Measurements from ENCODE around the gene MAML2. TPM values are rescaled to one million over a fixed set of nuclear protein-coding genes. Genes with fewer than 3 reads are reported as not detected.

The MAML2 gene
- total and polyA plus RNA-seq, 9 of the 15 experiments (the other 6 are each of a cell fraction or from before 2014, with no cell fraction given), result 0.79 to 6.8 (median 4.8) TPM

DNA sequence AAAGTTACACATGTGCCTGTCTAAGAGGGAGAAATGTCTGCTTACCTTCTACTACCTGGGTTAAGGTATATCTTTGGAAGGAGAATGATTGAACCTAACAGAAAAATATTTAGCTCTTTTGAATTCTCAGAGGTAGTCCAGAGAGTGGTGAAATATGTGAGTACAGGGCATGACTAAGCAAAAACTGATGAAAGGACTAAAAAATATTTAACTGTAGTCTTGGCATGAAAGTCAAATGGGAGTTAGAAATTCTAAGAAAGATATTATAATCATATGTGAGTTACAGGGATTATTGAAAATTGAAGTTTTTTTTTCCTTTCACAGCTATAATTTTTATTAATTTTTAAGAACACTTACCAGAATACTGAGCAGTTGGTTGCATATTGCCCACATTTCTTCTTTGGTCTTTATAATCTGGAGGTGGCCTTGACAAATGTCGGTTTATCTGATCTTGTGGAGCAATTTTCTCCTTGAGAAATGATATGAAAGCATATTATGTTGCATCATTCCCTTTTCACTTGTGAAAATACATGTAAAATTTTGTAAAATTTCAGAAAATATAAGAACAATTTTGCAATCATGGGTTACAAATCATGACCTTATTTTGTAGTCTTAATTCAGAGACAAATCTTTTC is 357.7 kb downstream of the MAML2 start (continued):
- TF ChIP-seq, protein P1, sequence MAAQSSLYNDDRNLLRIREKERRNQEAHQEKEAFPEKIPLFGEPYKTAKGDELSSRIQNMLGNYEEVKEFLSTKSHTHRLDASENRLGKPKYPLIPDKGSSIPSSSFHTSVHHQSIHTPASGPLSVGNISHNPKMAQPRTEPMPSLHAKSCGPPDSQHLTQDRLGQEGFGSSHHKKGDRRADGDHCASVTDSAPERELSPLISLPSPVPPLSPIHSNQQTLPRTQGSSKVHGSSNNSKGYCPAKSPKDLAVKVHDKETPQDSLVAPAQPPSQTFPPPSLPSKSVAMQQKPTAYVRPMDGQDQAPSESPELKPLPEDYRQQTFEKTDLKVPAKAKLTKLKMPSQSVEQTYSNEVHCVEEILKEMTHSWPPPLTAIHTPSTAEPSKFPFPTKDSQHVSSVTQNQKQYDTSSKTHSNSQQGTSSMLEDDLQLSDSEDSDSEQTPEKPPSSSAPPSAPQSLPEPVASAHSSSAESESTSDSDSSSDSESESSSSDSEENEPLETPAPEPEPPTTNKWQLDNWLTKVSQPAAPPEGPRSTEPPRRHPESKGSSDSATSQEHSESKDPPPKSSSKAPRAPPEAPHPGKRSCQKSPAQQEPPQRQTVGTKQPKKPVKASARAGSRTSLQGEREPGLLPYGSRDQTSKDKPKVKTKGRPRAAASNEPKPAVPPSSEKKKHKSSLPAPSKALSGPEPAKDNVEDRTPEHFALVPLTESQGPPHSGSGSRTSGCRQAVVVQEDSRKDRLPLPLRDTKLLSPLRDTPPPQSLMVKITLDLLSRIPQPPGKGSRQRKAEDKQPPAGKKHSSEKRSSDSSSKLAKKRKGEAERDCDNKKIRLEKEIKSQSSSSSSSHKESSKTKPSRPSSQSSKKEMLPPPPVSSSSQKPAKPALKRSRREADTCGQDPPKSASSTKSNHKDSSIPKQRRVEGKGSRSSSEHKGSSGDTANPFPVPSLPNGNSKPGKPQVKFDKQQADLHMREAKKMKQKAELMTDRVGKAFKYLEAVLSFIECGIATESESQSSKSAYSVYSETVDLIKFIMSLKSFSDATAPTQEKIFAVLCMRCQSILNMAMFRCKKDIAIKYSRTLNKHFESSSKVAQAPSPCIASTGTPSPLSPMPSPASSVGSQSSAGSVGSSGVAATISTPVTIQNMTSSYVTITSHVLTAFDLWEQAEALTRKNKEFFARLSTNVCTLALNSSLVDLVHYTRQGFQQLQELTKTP (IDR thresholded peaks at IDR 0.05; ENCODE audit: low read depth in 1 of 2, partially characterized antibody in 2 of 2), result no peak
- TF ChIP-seq GABPA (tag; conservative IDR thresholded peaks at IDR 0.05; ENCODE audit: low read depth) (0 out of 2 replicates have a peak, but pooled peaks have one; percentile 16), MYC (IDR thresholded peaks at IDR 0.05; ENCODE audit: low read depth, low read length) (0 out of 2 replicates have a peak, but pooled peaks have one; percentile 10), MYC (CRISPR knock-in tag; IDR thresholded peaks at IDR 0.05; ENCODE audit: borderline replicate concordance, low read depth) (no peak), ZNF232 (CRISPR knock-in tag; IDR thresholded peaks at IDR 0.05) (no peak), DDX20 (tag; IDR thresholded peaks at IDR 0.05; ENCODE audit: low read depth) (peak; percentile 51; the same call in 1 of the 2 replicates), ILK (tag; IDR thresholded peaks at IDR 0.05; ENCODE audit: borderline replicate concordance, low read depth) (no peak), CEBPG (CRISPR knock-in tag; IDR thresholded peaks at IDR 0.05) (no peak), CEBPG (tag; conservative IDR thresholded peaks at IDR 0.05 in 1 of 2, IDR thresholded peaks at IDR 0.05 in 1 of 2) (peak; percentile 92 to 94), ZNF766 (CRISPR knock-in tag; conservative IDR thresholded peaks at IDR 0.05) (peak; percentile 76), ZFX (CRISPR knock-in tag; IDR thresholded peaks at IDR 0.05) (no peak), ELF4 (CRISPR knock-in tag; IDR thresholded peaks at IDR 0.05) (no peak), NR2C2 (CRISPR knock-in tag; IDR thresholded peaks at IDR 0.05) (no peak), NR2C2 (tag; IDR thresholded peaks at IDR 0.05) (0 out of 2 replicates have a peak, but pooled peaks have one; percentile 16)
- TF ChIP-seq, protein P2, sequence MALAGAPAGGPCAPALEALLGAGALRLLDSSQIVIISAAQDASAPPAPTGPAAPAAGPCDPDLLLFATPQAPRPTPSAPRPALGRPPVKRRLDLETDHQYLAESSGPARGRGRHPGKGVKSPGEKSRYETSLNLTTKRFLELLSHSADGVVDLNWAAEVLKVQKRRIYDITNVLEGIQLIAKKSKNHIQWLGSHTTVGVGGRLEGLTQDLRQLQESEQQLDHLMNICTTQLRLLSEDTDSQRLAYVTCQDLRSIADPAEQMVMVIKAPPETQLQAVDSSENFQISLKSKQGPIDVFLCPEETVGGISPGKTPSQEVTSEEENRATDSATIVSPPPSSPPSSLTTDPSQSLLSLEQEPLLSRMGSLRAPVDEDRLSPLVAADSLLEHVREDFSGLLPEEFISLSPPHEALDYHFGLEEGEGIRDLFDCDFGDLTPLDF (CRISPR knock-in tag; IDR thresholded peaks at IDR 0.05), result no peak
- TF ChIP-seq, protein P3, sequence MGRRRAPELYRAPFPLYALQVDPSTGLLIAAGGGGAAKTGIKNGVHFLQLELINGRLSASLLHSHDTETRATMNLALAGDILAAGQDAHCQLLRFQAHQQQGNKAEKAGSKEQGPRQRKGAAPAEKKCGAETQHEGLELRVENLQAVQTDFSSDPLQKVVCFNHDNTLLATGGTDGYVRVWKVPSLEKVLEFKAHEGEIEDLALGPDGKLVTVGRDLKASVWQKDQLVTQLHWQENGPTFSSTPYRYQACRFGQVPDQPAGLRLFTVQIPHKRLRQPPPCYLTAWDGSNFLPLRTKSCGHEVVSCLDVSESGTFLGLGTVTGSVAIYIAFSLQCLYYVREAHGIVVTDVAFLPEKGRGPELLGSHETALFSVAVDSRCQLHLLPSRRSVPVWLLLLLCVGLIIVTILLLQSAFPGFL (CRISPR knock-in tag; IDR thresholded peaks at IDR 0.05), result no peak
- TF ChIP-seq, protein P4, sequence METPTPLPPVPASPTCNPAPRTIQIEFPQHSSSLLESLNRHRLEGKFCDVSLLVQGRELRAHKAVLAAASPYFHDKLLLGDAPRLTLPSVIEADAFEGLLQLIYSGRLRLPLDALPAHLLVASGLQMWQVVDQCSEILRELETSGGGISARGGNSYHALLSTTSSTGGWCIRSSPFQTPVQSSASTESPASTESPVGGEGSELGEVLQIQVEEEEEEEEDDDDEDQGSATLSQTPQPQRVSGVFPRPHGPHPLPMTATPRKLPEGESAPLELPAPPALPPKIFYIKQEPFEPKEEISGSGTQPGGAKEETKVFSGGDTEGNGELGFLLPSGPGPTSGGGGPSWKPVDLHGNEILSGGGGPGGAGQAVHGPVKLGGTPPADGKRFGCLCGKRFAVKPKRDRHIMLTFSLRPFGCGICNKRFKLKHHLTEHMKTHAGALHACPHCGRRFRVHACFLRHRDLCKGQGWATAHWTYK (CRISPR knock-in tag; IDR thresholded peaks at IDR 0.05), result no peak
- TF ChIP-seq, protein P5, sequence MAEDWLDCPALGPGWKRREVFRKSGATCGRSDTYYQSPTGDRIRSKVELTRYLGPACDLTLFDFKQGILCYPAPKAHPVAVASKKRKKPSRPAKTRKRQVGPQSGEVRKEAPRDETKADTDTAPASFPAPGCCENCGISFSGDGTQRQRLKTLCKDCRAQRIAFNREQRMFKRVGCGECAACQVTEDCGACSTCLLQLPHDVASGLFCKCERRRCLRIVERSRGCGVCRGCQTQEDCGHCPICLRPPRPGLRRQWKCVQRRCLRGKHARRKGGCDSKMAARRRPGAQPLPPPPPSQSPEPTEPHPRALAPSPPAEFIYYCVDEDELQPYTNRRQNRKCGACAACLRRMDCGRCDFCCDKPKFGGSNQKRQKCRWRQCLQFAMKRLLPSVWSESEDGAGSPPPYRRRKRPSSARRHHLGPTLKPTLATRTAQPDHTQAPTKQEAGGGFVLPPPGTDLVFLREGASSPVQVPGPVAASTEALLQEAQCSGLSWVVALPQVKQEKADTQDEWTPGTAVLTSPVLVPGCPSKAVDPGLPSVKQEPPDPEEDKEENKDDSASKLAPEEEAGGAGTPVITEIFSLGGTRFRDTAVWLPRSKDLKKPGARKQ (CRISPR knock-in tag; IDR thresholded peaks at IDR 0.05), result no peak

Measured in K562 (cell line).